Osteocyte (in vitro differentiated cells): Measurements from ENCODE around the gene LAMB1. TPM values are rescaled to one million over a fixed set of nuclear protein-coding genes. Genes with fewer than 3 reads are reported as not detected.

Experiments used
- DNase-seq: peaks from one replicate; pipeline ENCODE4 v3.0.0; 2021; ENCODE audit warnings: mixed read lengths; ENCODE audit not compliant: unreplicated experiment; ENCODE audit errors: extremely low spot score
- H3K27ac Mint-ChIP-seq: one replicate; pipeline ENCODE4 v1.8.0; 2021; ENCODE audit warnings: mild to moderate bottlenecking, mixed read lengths; ENCODE audit not compliant: unreplicated experiment
- H3K27me3 Mint-ChIP-seq: one replicate; pipeline ENCODE4 v1.8.0; 2021; ENCODE audit warnings: mixed read lengths; ENCODE audit not compliant: unreplicated experiment
- H3K36me3 Mint-ChIP-seq: one replicate; pipeline ENCODE4 v1.8.0; 2021; ENCODE audit warnings: mixed read lengths; ENCODE audit not compliant: unreplicated experiment
- H3K4me1 Mint-ChIP-seq: one replicate; pipeline ENCODE4 v1.8.0; 2021; ENCODE audit warnings: mixed read lengths; ENCODE audit not compliant: unreplicated experiment
- H3K4me3 Mint-ChIP-seq: one replicate; pipeline ENCODE4 v1.8.0; 2021; ENCODE audit warnings: mild to moderate bottlenecking, moderate library complexity, mixed read lengths; ENCODE audit not compliant: unreplicated experiment
- H3K9me3 Mint-ChIP-seq: one replicate; pipeline ENCODE4 v1.8.0; 2021; ENCODE audit warnings: mixed read lengths; ENCODE audit not compliant: unreplicated experiment
- CTCF ChIP-seq: fragments of 200-600 bp; sonication (generic); IDR thresholded peaks from 2 replicates; pipeline ENCODE4 v1.5.0; 2021; ENCODE audit warnings: antibody characterized with exemption, mild to moderate bottlenecking, moderate library complexity
- total RNA-seq: library from RNA; stranded (reverse); gene quantifications from 2 replicates; pipeline ENCODE4 v1.2.1, GENCODE V29; 2021

The LAMB1 gene
- total RNA-seq, 1 donor from 2014 or later: 1,014 TPM

DNA sequence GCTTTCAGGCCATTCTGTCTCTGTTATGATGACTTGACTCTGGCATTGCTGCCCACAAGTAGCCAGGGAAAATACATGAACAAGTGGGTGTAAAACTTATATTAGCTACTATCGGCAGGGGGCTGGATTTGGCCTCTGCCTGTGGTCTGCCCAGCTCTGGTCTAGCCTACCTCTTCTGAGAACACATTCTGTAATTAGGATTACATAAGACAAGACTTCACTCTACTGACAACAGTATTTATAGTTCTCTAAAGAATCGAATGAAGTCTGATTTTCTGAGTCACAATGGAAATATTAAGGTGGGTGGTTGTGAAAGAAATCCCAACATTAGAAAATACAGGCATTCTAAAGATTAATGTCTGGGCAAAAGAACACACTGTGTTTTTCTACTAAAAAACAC lies 56.5 kb downstream of the LAMB1 start:
- no peak for DNase-seq
- no peak for TF ChIP-seq CTCF
- no peaks in the 10 kb centered on the region for H3K9me3 Mint-ChIP-seq
- no peak overlapping the region for H3K4me3 Mint-ChIP-seq
- H3K27ac Mint-ChIP-seq: peak overlapping the region; percentile 86
- peaks cover 90% of the 10 kb centered on the region for H3K36me3 Mint-ChIP-seq
- peaks cover 84% of the 10 kb centered on the region for H3K4me1 Mint-ChIP-seq
- H3K27me3 Mint-ChIP-seq: no peaks in the 10 kb centered on the region

DNA sequence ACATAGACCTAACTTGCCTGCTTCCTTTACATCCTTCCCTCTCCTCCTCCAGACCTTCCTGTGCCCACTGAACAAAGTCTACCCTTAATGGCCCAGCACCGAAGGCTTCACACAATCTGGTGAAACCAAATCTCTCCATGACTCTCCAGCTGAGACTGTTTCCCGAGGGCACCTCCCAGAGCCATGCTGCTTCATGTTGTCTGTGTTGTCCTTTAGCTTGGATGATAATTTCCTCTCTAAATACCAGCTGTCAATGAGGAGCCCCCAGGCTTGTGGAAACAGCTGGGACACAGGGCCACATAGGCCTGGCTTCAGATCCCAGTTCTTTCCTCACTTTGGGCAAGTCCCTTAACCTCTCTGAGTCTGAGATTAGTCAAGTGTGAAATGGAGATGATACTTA lies 57.6 kb downstream of the LAMB1 start:
- Mint-ChIP-seq H3K36me3 (peaks cover 88% of the 10 kb centered on the region), H3K27me3 (no peaks in the 10 kb centered on the region), H3K9me3 (no peaks in the 10 kb centered on the region), H3K4me3 (no peak overlapping the region), H3K4me1 (peaks cover 81% of the 10 kb centered on the region), H3K27ac (peak overlapping the region; percentile 86)
- no peak for TF ChIP-seq CTCF
- DNase-seq: no peak

DNA sequence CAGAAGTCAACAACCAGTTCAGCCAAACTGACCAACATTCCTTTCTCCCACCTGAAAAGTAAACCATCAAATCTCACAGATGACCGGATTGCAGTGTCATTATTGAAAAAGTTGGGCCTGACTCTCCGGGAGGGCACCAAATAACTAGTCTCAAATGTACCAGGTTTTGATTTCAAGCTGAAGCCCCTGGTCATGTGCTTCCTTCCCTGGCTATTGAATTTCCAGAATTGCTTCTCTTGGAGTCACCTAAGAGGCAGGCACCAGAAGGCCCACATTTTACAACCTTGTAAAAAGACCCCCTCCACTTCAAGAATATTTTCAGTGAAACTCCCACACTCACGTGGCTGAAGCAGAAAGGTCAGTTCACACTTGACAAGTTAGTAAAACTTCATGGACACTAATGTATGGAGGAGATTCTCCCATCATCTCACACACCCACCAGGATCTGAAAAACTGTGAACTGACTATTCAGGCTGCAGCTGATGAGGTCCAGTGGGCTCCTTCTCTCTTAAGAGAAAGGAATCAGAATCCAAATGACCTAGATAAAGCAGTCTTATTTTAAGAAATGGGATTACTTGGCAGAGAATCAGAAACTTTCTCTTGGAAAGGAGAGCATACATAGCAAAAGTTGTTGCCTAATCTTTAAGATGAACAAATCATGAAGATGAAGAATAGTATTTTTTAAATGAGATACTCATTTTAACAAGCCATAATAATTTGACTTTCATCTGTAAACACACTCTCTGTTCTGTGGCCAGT lies 58.4 kb downstream of the LAMB1 start:
- no peaks in the 10 kb centered on the region for H3K9me3 Mint-ChIP-seq
- no peak for TF ChIP-seq CTCF
- H3K4me1 Mint-ChIP-seq: peaks cover 81% of the 10 kb centered on the region
- peaks cover 89% of the 10 kb centered on the region for H3K36me3 Mint-ChIP-seq
- no peak overlapping the region for H3K4me3 Mint-ChIP-seq
- H3K27ac Mint-ChIP-seq: peak overlapping the region; percentile 86
- H3K27me3 Mint-ChIP-seq: no peaks in the 10 kb centered on the region
- DNase-seq: no peak

DNA sequence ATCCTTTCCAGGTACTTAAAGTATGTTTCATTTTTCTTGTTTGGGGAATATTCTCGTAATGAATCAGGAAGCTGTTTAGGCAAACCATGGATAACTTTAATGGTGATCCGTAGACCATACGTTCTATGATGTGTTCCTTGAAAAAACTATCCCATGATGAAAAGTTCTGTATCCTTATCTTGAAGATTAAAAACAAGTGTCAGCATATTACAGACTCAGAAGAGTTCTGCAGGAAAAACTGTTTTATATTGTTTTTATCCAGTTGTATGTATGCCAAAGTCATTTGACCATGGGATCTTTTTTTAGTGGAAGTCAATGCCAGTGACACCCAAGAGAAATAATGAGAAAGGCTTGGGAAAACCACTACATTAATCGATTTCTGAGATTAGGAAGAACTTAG lies 59.9 kb downstream of the LAMB1 start:
- Mint-ChIP-seq H3K27me3 (no peaks in the 10 kb centered on the region), H3K36me3 (peaks cover 80% of the 10 kb centered on the region), H3K9me3 (no peaks in the 10 kb centered on the region), H3K4me3 (no peak overlapping the region), H3K4me1 (peaks cover 81% of the 10 kb centered on the region), H3K27ac (no peak overlapping the region)
- no peak for DNase-seq
- TF ChIP-seq CTCF: no peak

DNA sequence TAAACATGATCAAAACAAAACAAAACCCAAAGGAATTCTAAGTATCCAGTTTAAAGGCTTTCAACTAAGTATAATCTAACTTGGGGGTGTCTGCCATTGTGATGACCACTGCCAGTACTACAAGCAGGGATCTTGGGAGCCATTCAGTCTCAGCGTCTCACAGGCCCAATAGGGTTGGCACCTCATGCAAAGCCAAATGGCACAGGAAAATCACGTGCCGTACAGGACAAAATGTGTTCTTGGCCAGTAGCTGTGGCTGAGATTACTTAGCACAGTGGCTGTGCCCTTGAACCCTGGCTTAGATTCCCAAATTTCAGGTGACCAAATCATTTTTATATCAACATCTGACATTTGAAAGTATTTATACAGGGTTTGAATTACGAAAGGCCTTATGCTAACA lies 62.0 kb downstream of the LAMB1 start:
- Mint-ChIP-seq H3K9me3 (no peaks in the 10 kb centered on the region), H3K4me1 (peaks cover 80% of the 10 kb centered on the region), H3K36me3 (peaks cover 78% of the 10 kb centered on the region), H3K27ac (peak overlapping the region; percentile 78), H3K4me3 (no peak overlapping the region), H3K27me3 (no peaks in the 10 kb centered on the region)
- TF ChIP-seq CTCF: no peak
- no peak for DNase-seq
